Measurements from ENCODE around the gene CCL7.

CCL7 gene

DNA sequence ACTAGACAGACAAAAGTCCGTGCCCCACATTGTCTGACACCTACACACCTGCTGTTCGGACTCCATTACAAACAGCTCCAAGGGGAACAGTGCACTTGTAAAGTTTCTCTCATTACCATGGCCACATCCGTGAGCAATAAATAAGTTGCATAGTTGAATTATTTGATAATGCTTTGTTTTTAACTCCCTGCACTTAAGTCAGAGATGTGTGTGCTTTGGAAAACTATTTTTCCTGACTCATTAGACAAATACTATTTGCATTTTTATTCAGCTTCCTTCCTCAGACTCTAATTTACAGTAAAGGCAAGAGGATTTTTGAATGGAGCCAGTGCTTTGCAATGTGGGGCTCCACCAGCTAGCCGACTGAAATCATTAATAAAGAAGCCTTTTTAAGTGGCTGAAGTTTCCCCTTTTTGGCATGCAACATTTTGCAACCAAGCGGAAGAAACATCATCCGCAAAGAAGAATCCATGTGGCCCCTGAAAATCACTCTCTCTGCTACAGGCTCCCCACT, 21.5 kb upstream of the CCL7 start:
- DNase-seq: no peak

- DNase-seq: no peak
Observed at GRCh38 chr17:34249061-34249460, 21.0 kb upstream of the CCL7 start.

GRCh38 chr17:34249478-34249877, 20.5 kb upstream of the CCL7 start:
- no peak for DNase-seq

- DNase-seq: no peak
Observed at GRCh38 chr17:34251186-34251585, 18.8 kb upstream of the CCL7 start.

- no peak for DNase-seq
Observed at GRCh38 chr17:34252095-34252443, 18.0 kb upstream of the CCL7 start.

GRCh38 chr17:34252444-34253138, 17.4 kb upstream of the CCL7 start:
- DNase-seq: no peak

DNA sequence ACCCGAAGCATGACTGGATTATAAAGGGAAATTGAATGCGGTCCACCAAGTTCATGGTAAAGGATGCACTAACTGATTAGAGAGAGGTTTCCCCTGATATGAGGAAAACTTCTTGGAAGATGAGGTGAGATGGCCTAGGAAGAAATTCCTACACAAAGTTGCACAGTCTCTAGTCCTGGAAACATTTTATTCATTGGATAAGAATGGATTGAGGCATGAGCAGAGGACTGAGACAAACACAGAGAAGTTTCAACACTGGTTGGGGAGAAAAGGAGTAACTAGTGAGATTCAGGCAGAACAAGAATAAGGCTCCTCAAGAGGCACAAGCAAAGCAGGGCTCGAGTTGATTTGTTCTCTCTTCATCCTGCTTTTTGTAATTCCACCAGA, 16.9 kb upstream of the CCL7 start:
- no peak for DNase-seq

GRCh38 chr17:34254146-34254545, 15.9 kb upstream of the CCL7 start:
- DNase-seq: no peak

GRCh38 chr17:34254651-34255380, 15.2 kb upstream of the CCL7 start, which contains the start of gene CCL2:
Gene CCL2, plus strand, starts transcription at chr17:34255285. Its CDS starts 65 bp downstream, at chr17:34255350.
- no peak for DNase-seq

DNA sequence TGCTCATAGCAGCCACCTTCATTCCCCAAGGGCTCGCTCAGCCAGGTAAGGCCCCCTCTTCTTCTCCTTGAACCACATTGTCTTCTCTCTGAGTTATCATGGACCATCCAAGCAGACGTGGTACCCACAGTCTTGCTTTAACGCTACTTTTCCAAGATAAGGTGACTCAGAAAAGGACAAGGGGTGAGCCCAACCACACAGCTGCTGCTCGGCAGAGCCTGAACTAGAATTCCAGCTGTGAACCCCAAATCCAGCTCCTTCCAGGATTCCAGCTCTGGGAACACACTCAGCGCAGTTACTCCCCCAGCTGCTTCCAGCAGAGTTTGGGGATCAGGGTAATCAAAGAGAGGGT, 14.7 kb upstream of the CCL7 start:
- DNase-seq: no peak

DNA sequence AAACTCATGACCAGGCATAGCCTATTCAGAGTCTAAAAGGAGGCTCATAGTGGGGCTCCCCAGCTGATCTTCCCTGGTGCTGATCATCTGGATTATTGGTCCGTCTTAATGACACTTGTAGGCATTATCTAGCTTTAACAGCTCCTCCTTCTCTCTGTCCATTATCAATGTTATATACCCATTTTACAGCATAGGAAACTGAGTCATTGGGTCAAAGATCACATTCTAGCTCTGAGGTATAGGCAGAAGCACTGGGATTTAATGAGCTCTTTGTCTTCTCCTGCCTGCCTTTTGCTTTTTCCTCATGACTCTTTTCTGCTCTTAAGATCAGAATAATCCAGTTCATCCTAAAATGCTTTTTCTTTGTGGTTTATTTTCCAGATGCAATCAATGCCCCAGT, 14.2 kb upstream of the CCL7 start:
- DNase-seq: no peak

DNA sequence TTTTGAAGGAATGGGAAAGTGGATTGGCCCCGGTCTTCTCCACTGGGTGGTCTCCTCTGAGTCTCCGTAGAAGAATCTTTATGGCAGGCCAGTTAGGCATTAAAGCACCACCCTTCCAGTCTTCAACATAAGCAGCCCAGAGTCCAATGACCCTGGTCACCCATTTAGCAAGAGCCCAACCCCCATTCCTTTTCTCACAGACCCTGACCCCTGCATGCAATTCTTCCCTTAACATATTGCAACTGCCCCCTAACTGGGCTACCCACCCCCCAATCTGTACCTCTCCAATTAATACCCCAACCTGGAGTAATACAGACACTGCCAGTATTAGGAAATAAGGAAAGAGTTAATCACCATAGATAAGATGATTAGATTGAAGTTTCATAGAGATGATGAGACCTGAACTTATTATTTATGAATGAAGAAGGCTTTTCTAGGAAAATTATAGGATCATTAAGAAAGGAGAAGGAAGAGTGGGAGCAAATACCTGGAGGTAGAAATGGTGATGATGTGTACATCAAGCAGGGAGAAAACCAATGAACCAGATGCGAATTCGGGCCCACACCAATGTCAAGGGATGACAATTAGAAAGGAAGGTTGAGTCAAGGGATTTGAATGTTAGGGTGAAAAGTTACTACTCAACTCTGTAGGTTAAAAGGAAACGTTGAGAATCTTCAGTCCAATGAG, 12.6 kb upstream of the CCL7 start:
- no peak for DNase-seq

DNA sequence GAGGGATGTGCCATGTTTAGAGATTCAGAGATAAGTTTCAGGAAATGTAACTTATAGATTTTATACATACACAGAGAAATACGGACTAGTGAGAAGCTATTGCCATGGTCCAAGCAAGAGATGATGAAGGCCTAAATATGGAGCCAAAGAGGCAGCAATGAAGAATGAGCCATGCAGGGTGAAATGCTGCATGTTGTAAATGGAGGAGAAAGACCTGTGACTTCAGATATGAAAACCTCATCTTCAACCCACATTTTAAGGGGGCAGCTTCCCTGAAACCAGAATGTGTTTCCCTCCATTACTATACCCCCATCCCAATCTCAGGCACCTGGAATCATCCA, 12.1 kb upstream of the CCL7 start:
- DNase-seq: no peak

GRCh38 chr17:34259146-34259545, 10.9 kb upstream of the CCL7 start:
- no peak for DNase-seq

DNA sequence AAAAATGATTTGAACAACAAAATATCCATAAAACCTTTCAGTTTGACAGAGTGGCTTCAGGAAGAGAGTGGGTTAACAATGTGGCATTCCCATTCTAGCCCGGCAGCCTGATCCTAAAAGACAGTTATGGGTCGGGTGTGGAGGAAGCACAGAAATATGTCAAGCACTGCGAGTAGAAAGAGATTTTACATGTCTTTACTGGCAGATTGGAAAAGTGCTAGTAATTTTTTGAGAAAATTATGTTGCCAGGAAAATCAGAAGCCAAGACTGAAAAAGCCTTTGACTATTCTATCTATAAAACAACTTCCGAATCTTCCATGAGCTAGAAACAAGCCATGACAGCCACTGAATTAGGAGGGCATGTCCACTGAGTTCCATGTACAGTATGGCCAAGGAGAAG, 9.2 kb upstream of the CCL7 start:
- no peak for DNase-seq

- DNase-seq: no peak
Observed at GRCh38 chr17:34261568-34262337, 8.3 kb upstream of the CCL7 start.

- no peak for DNase-seq
Observed at GRCh38 chr17:34265711-34266110, 4.3 kb upstream of the CCL7 start.

GRCh38 chr17:34275881-34276280, 5.9 kb downstream of the CCL7 start:
- no peak for DNase-seq

DNA sequence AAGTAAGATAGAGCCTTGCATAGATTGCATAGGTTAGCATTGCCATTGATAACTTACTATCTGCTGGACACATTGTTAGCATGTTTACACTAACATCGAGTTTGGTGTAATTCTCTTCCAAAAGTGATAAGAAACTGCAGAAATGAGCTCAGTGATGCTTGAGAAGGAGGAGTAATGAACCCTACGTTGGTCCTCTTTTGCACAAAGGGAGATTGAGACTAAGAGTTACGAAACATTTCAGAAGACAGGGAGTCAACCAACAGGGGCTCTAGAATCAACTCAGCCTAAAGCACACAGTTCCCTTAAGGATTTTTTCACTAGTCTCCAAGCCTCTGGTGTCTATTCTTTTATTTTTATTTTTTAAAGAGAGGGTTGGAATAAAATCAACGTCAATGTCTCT, 6.8 kb downstream of the CCL7 start:
- DNase-seq: no peak

DNA sequence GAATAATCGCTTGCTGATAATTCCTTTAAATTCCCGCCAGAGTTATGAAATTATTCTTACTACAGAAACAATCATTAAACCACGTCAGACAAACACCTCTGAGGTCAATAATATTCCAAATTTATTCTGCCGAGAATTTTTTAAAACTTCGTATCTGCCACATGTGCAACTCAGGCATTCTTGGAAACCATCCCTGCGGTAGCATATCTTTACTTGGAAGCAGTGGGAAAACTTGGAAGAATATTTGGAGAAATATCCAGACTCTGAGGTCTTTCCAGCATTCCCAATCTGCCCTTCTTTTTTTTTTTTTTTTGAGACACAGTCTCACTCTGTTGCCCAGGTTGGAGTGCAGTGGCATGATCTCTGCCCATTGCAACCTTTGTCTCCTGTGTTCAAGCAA, 13.6 kb downstream of the CCL7 start:
- DNase-seq: no peak

DNA sequence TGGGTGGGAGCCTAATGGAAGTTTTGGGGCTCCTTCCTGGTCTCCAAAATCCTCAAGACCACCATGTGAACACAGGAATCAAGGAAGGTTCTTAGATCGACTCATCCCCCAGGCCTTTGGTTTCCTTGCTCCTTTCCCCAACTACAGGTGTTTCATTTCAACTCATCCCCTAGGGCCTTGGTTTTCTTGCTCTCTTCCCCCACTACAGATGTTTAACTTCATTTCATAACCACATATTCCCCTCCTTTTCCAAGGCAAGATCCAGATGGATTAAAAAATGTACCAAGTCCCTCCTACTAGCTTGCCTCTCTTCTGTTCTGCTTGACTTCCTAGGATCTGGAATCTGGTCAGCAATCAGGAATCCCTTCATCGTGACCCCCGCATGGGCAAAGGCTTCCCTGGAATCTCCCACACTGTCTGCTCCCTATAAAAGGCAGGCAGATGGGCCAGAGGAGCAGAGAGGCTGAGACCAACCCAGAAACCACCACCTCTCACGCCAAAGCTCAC, 15.3 kb downstream of the CCL7 start, which contains the start of gene CCL11:
CCL11 (plus strand) TSS at position 457 of the 507 bp plus-strand sequence. CDS start 67 bp downstream, outside the sequence.
- DNase-seq: no peak

DNA sequence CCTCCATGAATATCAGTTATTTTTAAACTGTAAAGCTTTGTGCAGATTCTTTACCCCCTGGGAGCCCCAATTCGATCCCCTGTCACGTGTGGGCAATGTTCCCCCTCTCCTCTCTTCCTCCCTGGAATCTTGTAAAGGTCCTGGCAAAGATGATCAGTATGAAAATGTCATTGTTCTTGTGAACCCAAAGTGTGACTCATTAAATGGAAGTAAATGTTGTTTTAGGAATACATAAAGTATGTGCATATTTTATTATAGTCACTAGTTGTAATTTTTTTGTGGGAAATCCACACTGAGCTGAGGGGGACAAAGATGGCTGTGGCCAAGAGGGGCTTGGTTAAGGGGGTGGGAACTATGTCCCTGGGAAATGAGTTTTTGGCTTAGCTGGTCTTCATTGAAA, 17.9 kb downstream of the CCL7 start:
- no peak for DNase-seq

- no peak for DNase-seq
Observed at GRCh38 chr17:34290586-34290985, 20.6 kb downstream of the CCL7 start.
